ENCODE measurements around the gene RINT1. TPM values are rescaled to one million over a fixed set of nuclear protein-coding genes. Genes with fewer than 3 reads are reported as not detected.
"Not testable (repeated sequence)": the region's sequence is repeated elsewhere in the genome, so short reads cannot be mapped to it uniquely, and the experiment has no call there.

Gene RINT1
- polyA plus RNA-seq, 3 donors: 3.2 to 11.8 (median 5.2) TPM

DNA sequence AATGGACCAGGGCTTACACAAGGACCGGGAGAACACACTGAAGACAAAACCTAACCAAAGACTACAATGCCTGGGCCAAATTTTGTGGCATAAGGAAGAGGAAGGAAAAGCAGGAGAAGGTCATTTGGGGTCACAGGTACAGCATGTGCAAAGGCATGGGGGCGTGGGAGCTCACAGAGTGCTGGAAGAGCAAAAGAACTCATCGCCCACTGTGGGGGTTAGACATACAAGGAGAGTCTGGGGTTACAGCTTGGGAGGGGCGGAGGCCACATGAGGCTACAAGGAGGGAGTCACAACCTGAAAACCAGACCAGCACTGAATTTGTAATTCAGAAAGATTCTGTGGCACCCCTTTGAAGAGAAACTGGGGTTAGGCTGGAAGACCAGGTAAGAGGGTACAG is 19.6 kb upstream of the RINT1 start:
- Histone ChIP-seq H3K27me3 (ENCODE audit: control insufficient read depth in 2 of 2, insufficient read depth in 2 of 2, low read length in 2 of 2) (no peaks in the 10 kb centered on the region), H3K27ac (ENCODE audit: low read depth in 1 of 2, low read length in 2 of 2) (no peak overlapping the region), H3K4me1 (ENCODE audit: control insufficient read depth in 1 of 2, insufficient read depth in 2 of 2, low read length in 2 of 2) (peaks cover 0 to 5% of the 10 kb centered on the region in 2 donors), H3K79me2 (ENCODE audit: insufficient read depth, low read length) (no peaks in the 10 kb centered on the region), H3K9ac (ENCODE audit: insufficient read depth, low read length, poor library complexity, severe bottlenecking) (no peak overlapping the region), H3K4me2 (replicated peaks; ENCODE audit: extremely low read depth, low read length, poor library complexity, severe bottlenecking) (no peak overlapping the region), H4K20me1 (ENCODE audit: insufficient read depth, low read length) (no peaks in the 10 kb centered on the region), H2AFZ (ENCODE audit: insufficient read depth, low read depth, low read length, poor library complexity, severe bottlenecking) (no peak overlapping the region), H3K9me3 (replicated peaks in 1 of 2; ENCODE audit: control insufficient read depth in 1 of 2, insufficient read depth in 1 of 2, low read length in 2 of 2) (no peaks in the 10 kb centered on the region), H3K4me3 (replicated peaks in 1 of 3; ENCODE audit: low read depth in 2 of 3, low read length in 3 of 3) (no peak overlapping the region), H3K36me3 (replicated peaks in 1 of 2; ENCODE audit: control insufficient read depth in 1 of 2, insufficient read depth in 2 of 2, low read length in 2 of 2) (no peaks in the 10 kb centered on the region)
- Mint-ChIP-seq H3K4me3 (no peak overlapping the region), H3K27ac (peak overlapping the region in 4 of 7 donors; percentile 9 to 73 (median 49)), H3K4me1 (peaks cover 13% of the 10 kb centered on the region), H3K9me3 (peaks cover 0 to 2% (median 0%) of the 10 kb centered on the region in 7 donors), H3K27me3 (ENCODE audit: low read depth in 3 of 3) (no peaks in the 10 kb centered on the region), H3K36me3 (peaks cover 0 to 7% of the 10 kb centered on the region in 2 donors)
- 89% methylated on average over 3 of the region's 4 CpGs for WGBS (ENCODE audit: insufficient coverage)
- no peak for DNase-seq
- intact Hi-C loops (cut with micrococcal nuclease): no loop called here
- TF ChIP-seq, protein P1, sequence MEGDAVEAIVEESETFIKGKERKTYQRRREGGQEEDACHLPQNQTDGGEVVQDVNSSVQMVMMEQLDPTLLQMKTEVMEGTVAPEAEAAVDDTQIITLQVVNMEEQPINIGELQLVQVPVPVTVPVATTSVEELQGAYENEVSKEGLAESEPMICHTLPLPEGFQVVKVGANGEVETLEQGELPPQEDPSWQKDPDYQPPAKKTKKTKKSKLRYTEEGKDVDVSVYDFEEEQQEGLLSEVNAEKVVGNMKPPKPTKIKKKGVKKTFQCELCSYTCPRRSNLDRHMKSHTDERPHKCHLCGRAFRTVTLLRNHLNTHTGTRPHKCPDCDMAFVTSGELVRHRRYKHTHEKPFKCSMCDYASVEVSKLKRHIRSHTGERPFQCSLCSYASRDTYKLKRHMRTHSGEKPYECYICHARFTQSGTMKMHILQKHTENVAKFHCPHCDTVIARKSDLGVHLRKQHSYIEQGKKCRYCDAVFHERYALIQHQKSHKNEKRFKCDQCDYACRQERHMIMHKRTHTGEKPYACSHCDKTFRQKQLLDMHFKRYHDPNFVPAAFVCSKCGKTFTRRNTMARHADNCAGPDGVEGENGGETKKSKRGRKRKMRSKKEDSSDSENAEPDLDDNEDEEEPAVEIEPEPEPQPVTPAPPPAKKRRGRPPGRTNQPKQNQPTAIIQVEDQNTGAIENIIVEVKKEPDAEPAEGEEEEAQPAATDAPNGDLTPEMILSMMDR (IDR thresholded peaks at IDR 0.05): no peak

DNA sequence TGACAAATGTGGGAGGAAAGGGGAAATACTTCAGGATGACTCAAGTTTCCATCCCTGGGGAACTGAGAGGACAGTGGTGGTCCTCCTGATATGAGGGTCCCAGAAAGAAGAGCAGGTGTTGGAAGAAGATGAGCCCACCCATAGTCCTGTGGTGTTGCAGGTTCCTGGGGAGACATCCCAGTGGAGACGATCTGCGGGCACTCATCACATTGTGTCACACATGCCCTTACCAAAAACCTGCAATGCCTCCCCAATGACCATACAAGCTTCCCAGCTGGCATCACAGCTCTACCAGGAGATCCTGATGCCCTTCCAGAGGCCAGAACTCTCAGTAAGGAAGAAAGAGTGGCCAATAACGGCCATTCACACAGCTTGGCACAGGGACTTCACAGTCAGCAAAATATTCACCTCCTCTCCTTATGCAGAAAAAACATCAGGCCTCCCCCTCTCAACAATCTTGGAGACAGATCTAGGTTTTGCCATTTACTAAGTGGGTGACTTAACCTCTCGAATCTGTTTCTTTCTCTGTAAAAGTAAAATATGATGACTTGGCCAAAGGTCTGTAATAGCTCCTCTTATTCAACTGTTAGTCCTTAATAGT is 19.0 kb upstream of the RINT1 start:
- H3K4me1 Mint-ChIP-seq: peaks cover 13% of the 10 kb centered on the region
- intact Hi-C loops (cut with micrococcal nuclease): no loop called here
- H3K4me1 ChIP-seq (ENCODE audit: control insufficient read depth in 1 of 2, insufficient read depth in 2 of 2, low read length in 2 of 2): peaks cover 0 to 5% of the 10 kb centered on the region in 2 donors

DNA sequence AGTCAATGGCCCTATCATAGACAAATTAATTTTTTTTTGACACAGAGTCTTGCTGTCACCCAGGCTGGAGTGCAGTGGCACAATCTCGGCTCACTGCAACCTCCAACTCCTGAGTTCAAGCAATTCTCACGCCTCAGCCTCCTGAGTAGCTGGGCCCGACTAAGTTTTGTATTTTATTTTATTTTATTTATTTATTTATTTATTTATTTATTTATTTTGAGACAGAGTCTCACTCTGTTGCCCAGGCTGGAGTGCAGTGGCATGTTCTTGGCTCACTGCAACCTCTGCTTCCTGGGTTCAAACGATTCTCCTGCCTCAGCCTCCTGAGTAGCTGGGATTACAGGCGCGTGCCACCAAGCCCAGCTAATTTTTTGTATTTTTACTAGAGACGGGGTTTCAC is 16.4 kb upstream of the RINT1 start:
- H3K36me3 Mint-ChIP-seq; H3K79me2 ChIP-seq (ENCODE audit: insufficient read depth, low read length); H3K9me3 Mint-ChIP-seq; H3K27me3 ChIP-seq (ENCODE audit: control insufficient read depth in 2 of 2, insufficient read depth in 2 of 2, low read length in 2 of 2); H3K4me3 Mint-ChIP-seq; H3K27me3 Mint-ChIP-seq (ENCODE audit: low read depth in 3 of 3); DNase-seq; H2AFZ ChIP-seq (ENCODE audit: insufficient read depth, low read depth, low read length, poor library complexity, severe bottlenecking); H3K36me3 ChIP-seq (replicated peaks in 1 of 2; ENCODE audit: control insufficient read depth in 1 of 2, insufficient read depth in 2 of 2, low read length in 2 of 2); H3K4me3 ChIP-seq (replicated peaks in 1 of 3; ENCODE audit: low read depth in 2 of 3, low read length in 3 of 3); H3K9ac ChIP-seq (ENCODE audit: insufficient read depth, low read length, poor library complexity, severe bottlenecking); H3K27ac ChIP-seq (ENCODE audit: low read depth in 1 of 2, low read length in 2 of 2); H3K4me2 ChIP-seq (replicated peaks; ENCODE audit: extremely low read depth, low read length, poor library complexity, severe bottlenecking); H3K4me1 ChIP-seq (ENCODE audit: control insufficient read depth in 1 of 2, insufficient read depth in 2 of 2, low read length in 2 of 2); H3K9me3 ChIP-seq (replicated peaks in 1 of 2; ENCODE audit: control insufficient read depth in 1 of 2, insufficient read depth in 1 of 2, low read length in 2 of 2); H4K20me1 ChIP-seq (ENCODE audit: insufficient read depth, low read length); intact Hi-C loops (cut with micrococcal nuclease); H3K27ac Mint-ChIP-seq: not testable (repeated sequence)
- WGBS (ENCODE audit: insufficient coverage): 100% methylated on average over 3 of the region's 7 CpGs
- peaks cover 14% of the 10 kb centered on the region for H3K4me1 Mint-ChIP-seq

More for the DNA sequence above, 19.0 kb upstream of the RINT1 start:
- Histone ChIP-seq H2AFZ (ENCODE audit: insufficient read depth, low read depth, low read length, poor library complexity, severe bottlenecking) (no peak overlapping the region), H4K20me1 (ENCODE audit: insufficient read depth, low read length) (no peaks in the 10 kb centered on the region), H3K4me3 (replicated peaks in 1 of 3; ENCODE audit: low read depth in 2 of 3, low read length in 3 of 3) (no peak overlapping the region), H3K79me2 (ENCODE audit: insufficient read depth, low read length) (no peaks in the 10 kb centered on the region), H3K9me3 (replicated peaks in 1 of 2; ENCODE audit: control insufficient read depth in 1 of 2, insufficient read depth in 1 of 2, low read length in 2 of 2) (no peaks in the 10 kb centered on the region), H3K27ac (ENCODE audit: low read depth in 1 of 2, low read length in 2 of 2) (no peak overlapping the region), H3K4me2 (replicated peaks; ENCODE audit: extremely low read depth, low read length, poor library complexity, severe bottlenecking) (no peak overlapping the region), H3K36me3 (replicated peaks in 1 of 2; ENCODE audit: control insufficient read depth in 1 of 2, insufficient read depth in 2 of 2, low read length in 2 of 2) (no peaks in the 10 kb centered on the region), H3K27me3 (ENCODE audit: control insufficient read depth in 2 of 2, insufficient read depth in 2 of 2, low read length in 2 of 2) (no peaks in the 10 kb centered on the region), H3K9ac (ENCODE audit: insufficient read depth, low read length, poor library complexity, severe bottlenecking) (no peak overlapping the region)
- no CpG with 5 or more reads among the region's 4 CpGs for whole genome bisulfite sequencing (ENCODE audit: insufficient coverage)
- DNase-seq: no peak
- peaks cover 0 to 6% of the 10 kb centered on the region in 2 donors for H3K36me3 Mint-ChIP-seq
- H3K27ac Mint-ChIP-seq: peak overlapping the region in 1 of 7 donors; percentile 73
- no peak overlapping the region for H3K4me3 Mint-ChIP-seq
- peaks cover 0 to 1% (median 0%) of the 10 kb centered on the region in 3 donors for H3K27me3 Mint-ChIP-seq (ENCODE audit: low read depth in 3 of 3)
- H3K9me3 Mint-ChIP-seq: peaks cover 0 to 2% (median 0%) of the 10 kb centered on the region in 7 donors
- TF ChIP-seq, protein P1 (IDR thresholded peaks at IDR 0.05): no peak
